ENCODE results near the gene RNF145. TPM values are rescaled to one million over a fixed set of nuclear protein-coding genes. Genes with fewer than 3 reads are reported as not detected.

Gene RNF145
- total RNA-seq, 4 donors from 2014 or later: 20.2 to 78.2 (median 73.6) TPM

DNA sequence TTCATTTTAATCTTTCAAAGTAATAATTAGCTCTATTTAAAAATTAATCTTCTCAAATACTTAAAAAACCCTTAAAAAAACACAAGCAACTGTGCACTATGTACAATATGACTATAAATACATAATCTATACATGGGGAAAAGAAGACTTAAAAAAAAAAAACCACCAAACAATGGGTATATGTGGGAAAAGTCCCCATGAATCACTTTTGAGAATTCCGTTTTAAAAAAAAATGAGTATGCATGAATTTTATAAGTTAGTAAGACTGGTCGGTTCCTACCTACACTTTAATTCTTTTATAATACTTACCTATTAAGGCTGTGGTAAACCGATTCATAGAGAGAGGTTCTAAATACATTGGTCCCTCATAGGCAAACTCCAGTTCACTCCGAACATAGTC is 27.7 kb downstream of the RNF145 start:
- Histone ChIP-seq H3K27ac (no peak overlapping the region), H3K36me3 (no peaks in the 10 kb centered on the region), H3K27me3 (no peaks in the 10 kb centered on the region), H3K4me1 (no peaks in the 10 kb centered on the region), H3K9me3 (no peaks in the 10 kb centered on the region), H3K4me3 (no peak overlapping the region)
- no peak for DNase-seq
- intact Hi-C loops (cut with DNase I; ENCODE audit: low total_unique reads): no loop called here
- TF ChIP-seq POLR2A (IDR thresholded peaks at IDR 0.05) (no peak), CTCF (IDR thresholded peaks at IDR 0.05) (no peak)

DNA sequence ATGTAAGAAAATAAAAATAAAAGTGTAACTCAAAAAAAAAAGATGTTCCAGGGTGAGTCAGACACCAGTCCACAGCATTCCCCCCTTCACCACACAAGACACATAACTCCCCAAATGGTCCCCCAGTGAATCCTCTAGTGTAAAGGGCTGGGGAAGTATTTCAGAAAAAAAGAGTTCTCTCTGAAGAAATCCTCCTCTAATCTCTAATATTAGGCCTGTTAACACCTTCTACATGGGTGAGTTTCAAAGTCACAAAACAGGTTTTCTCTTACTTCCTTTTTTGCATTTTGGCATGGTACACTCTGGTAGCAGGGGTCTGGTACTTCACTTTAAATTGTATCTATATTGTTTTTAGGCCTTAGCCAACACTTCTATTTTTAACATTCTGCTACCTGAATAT is 28.2 kb downstream of the RNF145 start:
- intact Hi-C loops (cut with DNase I; ENCODE audit: low total_unique reads): no loop called here
- H3K4me3 ChIP-seq: no peak overlapping the region
- H3K4me1 ChIP-seq: no peaks in the 10 kb centered on the region
- no peak for TF ChIP-seq CTCF (IDR thresholded peaks at IDR 0.05)
- TF ChIP-seq POLR2A (IDR thresholded peaks at IDR 0.05): no peak
- H3K27me3 ChIP-seq: no peaks in the 10 kb centered on the region
- no peaks in the 10 kb centered on the region for H3K36me3 ChIP-seq
- H3K9me3 ChIP-seq: no peaks in the 10 kb centered on the region
- H3K27ac ChIP-seq: no peak overlapping the region
- DNase-seq: no peak

DNA sequence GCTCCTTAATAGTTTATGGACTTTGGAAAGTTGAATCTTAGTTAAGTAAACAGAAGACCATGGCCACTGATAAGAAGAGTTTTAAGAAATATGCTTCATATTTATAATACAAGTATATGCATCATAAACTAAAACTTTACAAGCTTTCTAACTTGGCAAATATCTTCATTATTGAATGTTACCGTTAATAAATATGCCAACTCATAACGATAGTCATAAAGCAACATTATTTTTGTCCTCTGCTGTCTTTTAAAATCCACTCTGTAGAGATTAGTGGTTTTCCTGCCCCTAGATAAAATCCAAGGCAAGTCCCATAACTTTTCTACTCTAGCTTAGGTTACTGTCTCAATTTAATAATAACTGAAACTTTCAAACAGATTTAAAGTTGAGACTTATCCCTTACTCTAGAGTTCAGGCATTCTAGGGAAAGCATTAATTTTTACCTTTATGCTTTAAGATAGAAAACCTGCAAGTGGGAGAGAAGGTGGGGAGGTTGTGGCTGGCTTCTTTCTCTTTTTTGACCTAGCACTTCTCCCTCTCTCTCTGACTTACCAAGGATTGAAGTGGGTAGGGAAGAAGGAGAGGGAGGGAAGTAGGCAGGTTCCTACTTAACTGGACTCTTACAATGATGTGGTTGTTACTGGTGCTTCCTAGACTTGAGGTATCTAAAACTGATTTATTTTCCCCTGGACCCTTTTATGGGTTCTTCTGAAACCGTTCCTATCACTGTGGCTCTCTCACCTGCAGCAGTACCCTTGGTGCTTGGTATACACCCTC is 29.6 kb downstream of the RNF145 start:
- DNase-seq: no peak
- TF ChIP-seq POLR2A (IDR thresholded peaks at IDR 0.05): no peak
- Histone ChIP-seq H3K27me3 (no peaks in the 10 kb centered on the region), H3K4me1 (peaks cover 0 to 4% of the 10 kb centered on the region in 2 donors), H3K36me3 (no peaks in the 10 kb centered on the region), H3K27ac (peak overlapping the region; percentile 44 to 64), H3K4me3 (no peak overlapping the region), H3K9me3 (no peaks in the 10 kb centered on the region)
- intact Hi-C loops (cut with DNase I; ENCODE audit: low total_unique reads): no loop called here

DNA sequence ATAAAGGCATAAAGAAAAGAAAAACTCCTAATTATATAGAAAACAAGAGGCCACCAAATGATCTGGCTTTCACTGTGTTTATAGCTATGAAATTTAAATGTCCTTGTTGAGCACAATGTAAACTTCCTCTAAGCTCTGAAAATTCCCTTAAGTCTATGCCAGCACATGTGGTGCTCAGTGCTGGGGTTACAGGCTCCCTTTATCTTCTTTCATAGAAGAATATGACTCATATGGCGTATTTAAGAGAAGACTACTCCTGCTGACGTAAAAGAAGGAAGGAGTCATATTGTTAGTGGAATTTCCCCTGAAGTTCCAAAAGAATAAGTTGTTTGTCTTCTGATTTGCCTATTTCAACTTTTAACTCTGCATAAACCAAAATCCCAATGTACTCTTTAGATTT is 30.4 kb downstream of the RNF145 start:
- TF ChIP-seq POLR2A (IDR thresholded peaks at IDR 0.05) (no peak), CTCF (IDR thresholded peaks at IDR 0.05) (no peak)
- Histone ChIP-seq H3K27me3 (no peaks in the 10 kb centered on the region), H3K9me3 (no peaks in the 10 kb centered on the region), H3K4me3 (no peak overlapping the region), H3K27ac (peak overlapping the region; percentile 44 to 64), H3K36me3 (no peaks in the 10 kb centered on the region), H3K4me1 (peaks cover 0 to 8% of the 10 kb centered on the region in 2 donors)
- peak in 1 of 2 donors; percentile 38 for DNase-seq
- intact Hi-C loops (cut with DNase I; ENCODE audit: low total_unique reads): no loop called here

DNA sequence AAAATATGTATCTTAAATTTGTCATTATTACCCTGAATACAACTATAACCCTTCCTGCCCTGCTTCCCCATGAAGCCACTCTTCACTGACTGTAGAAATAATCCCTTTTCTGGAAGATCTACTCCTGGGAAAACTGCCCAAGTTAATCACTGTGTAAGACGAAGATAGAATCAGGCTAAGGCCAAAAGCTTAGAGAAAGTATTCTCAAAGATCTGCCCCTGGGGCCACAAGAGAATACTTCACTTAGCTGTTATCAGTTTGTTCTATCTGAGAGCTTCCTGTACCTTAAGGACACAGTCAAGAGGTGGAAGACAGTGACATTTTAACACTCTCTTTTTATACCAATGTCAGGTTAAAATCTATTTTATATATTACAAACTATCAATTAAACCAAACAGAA is 33.8 kb downstream of the RNF145 start:
- H3K4me1 ChIP-seq: peaks cover 0 to 8% of the 10 kb centered on the region in 2 donors
- no peaks in the 10 kb centered on the region for H3K27me3 ChIP-seq
- no peak overlapping the region for H3K4me3 ChIP-seq
- no peak for DNase-seq
- H3K9me3 ChIP-seq: no peaks in the 10 kb centered on the region
- no peak for TF ChIP-seq POLR2A (IDR thresholded peaks at IDR 0.05)
- no peak for TF ChIP-seq CTCF (IDR thresholded peaks at IDR 0.05)
- no peaks in the 10 kb centered on the region for H3K36me3 ChIP-seq
- H3K27ac ChIP-seq: peak overlapping the region; percentile 7 to 13
- intact Hi-C loops (cut with DNase I; ENCODE audit: low total_unique reads): no loop called here

Measured in uterus (tissue), 4 donors.